SK-MEL-5 (cell line): Measurements from ENCODE around the gene CEMIP. TPM values are rescaled to one million over a fixed set of nuclear protein-coding genes. Genes with fewer than 3 reads are reported as not detected.

ENCODE experiments used
- DNase-seq: peaks from one replicate; pipeline ENCODE4 v3.0.0-alpha.2; 2016; ENCODE audit warnings: low read depth, low spot score
- in situ Hi-C: cut with HindIII; loops from 2 replicates; pipeline ENCODE4 v1.10.0; 2016; ENCODE audit warnings: low sequenced_read_pairs, high pct_unique_total_duplicates, low pct_unique_long_range_greater_than_20kb
- total RNA-seq: library from RNA; depleted of rRNA; stranded (reverse); fragments of >200 nt; shearing (Covaris generic); gene quantifications from 2 replicates; pipeline ENCODE4 v1.2.3, GENCODE V29; 2014

CEMIP gene
- total RNA-seq, 1 experiment from 2014 or later, result 6.3 TPM

GRCh38 chr15:80854104-80854503 is 74.9 kb downstream of the CEMIP start:
- in situ Hi-C loops, result no loop called here
- no peak for DNase-seq

GRCh38 chr15:80855206-80855605 is 76.0 kb downstream of the CEMIP start:
- DNase-seq, result no peak
- in situ Hi-C loops, result no loop called here

GRCh38 chr15:80856400-80856799 is 77.2 kb downstream of the CEMIP start:
- in situ Hi-C loops, result no loop called here
- peak; percentile 51 for DNase-seq

GRCh38 chr15:80856809-80857377 is 77.7 kb downstream of the CEMIP start:
- in situ Hi-C loops, result no loop called here
- DNase-seq, result peak; percentile 50

GRCh38 chr15:80861731-80862170 is 82.6 kb downstream of the CEMIP start:
- in situ Hi-C loops, result loop anchor here (10.0 kb wide), 1 partner anchor 57 kb away; no protein-coding TSS in a partner anchor
- no peak for DNase-seq

GRCh38 chr15:80864666-80865065 is 85.5 kb downstream of the CEMIP start:
- no peak for DNase-seq
- in situ Hi-C loops, result loop anchor here (10.0 kb wide), 1 partner anchor 60 kb away; no protein-coding TSS in a partner anchor

GRCh38 chr15:80866936-80867335 is 87.8 kb downstream of the CEMIP start:
- in situ Hi-C loops, result loop anchor here (10.0 kb wide), 1 partner anchor 62 kb away; no protein-coding TSS in a partner anchor
- DNase-seq, result no peak

GRCh38 chr15:80870366-80870765 is 91.2 kb downstream of the CEMIP start:
- no peak for DNase-seq
- in situ Hi-C loops, result no loop called here

- no peak for DNase-seq
- in situ Hi-C loops, result no loop called here
Observed at GRCh38 chr15:80870893-80871292, 91.7 kb downstream of the CEMIP start.

- in situ Hi-C loops, result no loop called here
- DNase-seq, result no peak
Observed at GRCh38 chr15:80871858-80872257, 92.7 kb downstream of the CEMIP start.

- no peak for DNase-seq
- in situ Hi-C loops, result no loop called here
Observed at GRCh38 chr15:80873366-80873952, 94.3 kb downstream of the CEMIP start.

GRCh38 chr15:80875568-80876347 is 96.6 kb downstream of the CEMIP start:
- no peak for DNase-seq
- in situ Hi-C loops, result no loop called here

- DNase-seq, result no peak
Observed at GRCh38 chr15:80876348-80876674, 97.1 kb downstream of the CEMIP start.

GRCh38 chr15:80878242-80878866 is 99.2 kb downstream of the CEMIP start:
- DNase-seq, result no peak
- in situ Hi-C loops, result no loop called here

More at GRCh38 chr15:80876348-80876674, 97.1 kb downstream of the CEMIP start:
- in situ Hi-C loops, result no loop called here

- in situ Hi-C loops, result no loop called here
- DNase-seq, result no peak
Observed at GRCh38 chr15:80878867-80879250, 99.7 kb downstream of the CEMIP start.

GRCh38 chr15:80880086-80880485 is 100.9 kb downstream of the CEMIP start:
- no peak for DNase-seq
- in situ Hi-C loops, result no loop called here

GRCh38 chr15:80883641-80884040 is 104.5 kb downstream of the CEMIP start:
- DNase-seq, result no peak

GRCh38 chr15:80885016-80885579 is 105.9 kb downstream of the CEMIP start:
- in situ Hi-C loops, result no loop called here
- DNase-seq, result no peak

More at GRCh38 chr15:80883641-80884040, 104.5 kb downstream of the CEMIP start:
- in situ Hi-C loops, result no loop called here
